Skeletal muscle tissue (tissue), 4 donors: ENCODE measurements around the gene RNF227. TPM values are rescaled to one million over a fixed set of nuclear protein-coding genes. Genes with fewer than 3 reads are reported as not detected.

Source experiments
- H3K27ac ChIP-seq: one replicate; pipeline ENCODE4 v1.7.0; 2013; ENCODE audit warnings: mild to moderate bottlenecking, low read depth, low read length, inconsistent platforms
- H3K27me3 ChIP-seq, 3 donors: one replicate each; pipeline ENCODE4 v1.7.0; 2013; ENCODE audit warnings: low read length in 3 of 3; ENCODE audit not compliant: control insufficient read depth in 3 of 3, insufficient read depth in 3 of 3
- H3K36me3 ChIP-seq, 3 donors: one replicate each; pipeline ENCODE4 v1.7.0; 2013; ENCODE audit warnings: low read length in 3 of 3; ENCODE audit not compliant: control insufficient read depth in 3 of 3, insufficient read depth in 3 of 3
- H3K4me1 ChIP-seq, 3 donors: one replicate each; pipeline ENCODE4 v1.7.0; 2013; ENCODE audit warnings: low read length in 3 of 3, mild to moderate bottlenecking in 3 of 3; ENCODE audit not compliant: control insufficient read depth in 3 of 3, insufficient read depth in 3 of 3
- H3K4me3 ChIP-seq, 3 donors: one replicate each; pipeline ENCODE4 v1.7.0; 2013; ENCODE audit warnings: low read length in 3 of 3
- H3K9ac ChIP-seq, 3 donors: one replicate each; pipeline ENCODE4 v1.7.0; 2013; ENCODE audit warnings: low read length in 3 of 3, mild to moderate bottlenecking in 3 of 3, moderate library complexity in 2 of 3, low read depth in 1 of 3
- H3K9me3 ChIP-seq, 3 donors: one replicate each; pipeline ENCODE4 v1.7.0; 2013; ENCODE audit warnings: low read length in 3 of 3; ENCODE audit not compliant: control insufficient read depth in 3 of 3
- total RNA-seq: library from RNA; depleted of rRNA; stranded (reverse); fragments of >200 nt; gene quantifications from one replicate; pipeline ENCODE4 v1.2.3, GENCODE V29; 2014
- donor health status: Osteomylitis.

The RNF227 gene
- total RNA-seq, 1 donor from 2014 or later = 2.6 TPM

- Histone ChIP-seq H3K4me3 (peak overlapping the region; percentile 98 to 100 (median 98)), H3K27me3 (no peaks in the 10 kb centered on the region), H3K27ac (peak overlapping the region; percentile 85)
Measured at GRCh38 chr17:7930841-7931631, 14.9 kb upstream of the RNF227 start.

GRCh38 chr17:7929158-7930023 is 13.3 kb upstream of the RNF227 start, which contains the start of gene KCNAB3:
TSS of gene KCNAB3 (minus strand) at chr17:7929856. CDS start at chr17:7929435, 421 bp downstream.
- Histone ChIP-seq H3K4me3 (peak within 1 kb of the TSS in 1 of 3 donors; percentile 22), H3K4me1 (peaks cover 20 to 28% (median 25%) of the 10 kb centered on the region in 3 donors), H3K9me3 (no peaks in the 10 kb centered on the region), H3K36me3 (peaks cover 0 to 8% (median 6%) of the 10 kb centered on the region in 3 donors), H3K9ac (peak within 1 kb of the TSS in 1 of 3 donors; percentile 3), H3K27me3 (no peaks in the 10 kb centered on the region), H3K27ac (no peak within 1 kb of the TSS)

More at GRCh38 chr17:7930841-7931631, 14.9 kb upstream of the RNF227 start:
- peak overlapping the region; percentile 82 to 94 (median 88) for H3K9ac ChIP-seq
- H3K9me3 ChIP-seq = no peaks in the 10 kb centered on the region
- H3K36me3 ChIP-seq = peaks cover under 1 to 14% (median 13%) of the 10 kb centered on the region in 3 donors
- peaks cover 20 to 28% (median 25%) of the 10 kb centered on the region in 3 donors for H3K4me1 ChIP-seq

GRCh38 chr17:7927596-7927995 is 11.5 kb upstream of the RNF227 start:
- H3K4me3 ChIP-seq = no peak overlapping the region
- H3K36me3 ChIP-seq = peaks cover 0 to 8% (median 2%) of the 10 kb centered on the region in 3 donors
- no peak overlapping the region for H3K27ac ChIP-seq
- H3K4me1 ChIP-seq = peaks cover 17 to 26% (median 23%) of the 10 kb centered on the region in 3 donors
- no peaks in the 10 kb centered on the region for H3K9me3 ChIP-seq
- no peak overlapping the region for H3K9ac ChIP-seq
- H3K27me3 ChIP-seq = no peaks in the 10 kb centered on the region

DNA sequence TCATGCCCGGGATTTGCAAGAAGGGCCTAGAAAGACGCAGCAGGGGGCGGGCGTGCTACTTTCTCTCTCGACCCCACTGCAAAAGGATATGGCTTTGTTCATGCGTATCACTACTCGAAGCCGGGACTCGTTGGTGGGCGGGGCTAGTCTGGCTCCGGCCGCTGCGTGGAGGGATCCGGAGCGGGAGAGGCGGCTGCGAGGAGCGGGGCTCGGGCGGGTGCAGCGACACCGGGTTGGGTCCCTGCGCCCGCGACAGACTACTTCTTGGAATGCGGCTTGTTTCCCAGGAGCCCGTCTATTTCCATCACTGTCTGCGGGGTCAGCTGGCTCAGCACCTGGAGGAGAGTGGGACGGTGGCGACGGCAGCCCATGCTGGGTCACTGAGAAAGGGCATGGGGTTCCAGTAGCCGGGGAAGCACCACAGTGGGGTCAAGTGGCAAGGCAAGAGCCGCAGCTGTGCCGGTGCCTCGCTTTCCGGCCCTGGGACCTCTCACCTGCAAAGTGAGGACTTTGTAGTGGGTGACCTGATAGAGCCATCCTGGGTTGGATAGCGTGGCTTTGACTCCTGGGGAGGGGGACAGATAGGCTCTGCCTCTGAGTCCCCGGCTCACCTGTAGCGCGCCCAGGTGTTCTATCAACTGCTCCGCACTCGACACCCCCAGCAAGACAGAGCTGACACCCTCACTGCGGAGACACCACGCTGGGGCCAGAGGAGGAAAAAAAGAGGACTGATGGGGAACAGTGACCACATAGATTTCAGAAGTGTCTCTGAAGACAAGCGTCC is 6.9 kb upstream of the RNF227 start:
- H3K4me1 ChIP-seq = peaks cover 11 to 13% (median 13%) of the 10 kb centered on the region in 3 donors
- no peaks in the 10 kb centered on the region for H3K9me3 ChIP-seq
- H3K27ac ChIP-seq = peak overlapping the region; percentile 14
- no peaks in the 10 kb centered on the region for H3K27me3 ChIP-seq
- H3K36me3 ChIP-seq = no peaks in the 10 kb centered on the region
- peak overlapping the region; percentile 68 to 76 (median 75) for H3K4me3 ChIP-seq
- peak overlapping the region; percentile 66 to 83 (median 75) for H3K9ac ChIP-seq

GRCh38 chr17:7922269-7922844 is 6.3 kb upstream of the RNF227 start:
- Histone ChIP-seq H3K9ac (peak overlapping the region; percentile 66 to 83 (median 75)), H3K9me3 (no peaks in the 10 kb centered on the region), H3K4me3 (peak overlapping the region; percentile 68 to 76 (median 75)), H3K4me1 (peaks cover 11 to 13% (median 13%) of the 10 kb centered on the region in 3 donors), H3K36me3 (no peaks in the 10 kb centered on the region), H3K27ac (peak overlapping the region; percentile 14), H3K27me3 (no peaks in the 10 kb centered on the region)

DNA sequence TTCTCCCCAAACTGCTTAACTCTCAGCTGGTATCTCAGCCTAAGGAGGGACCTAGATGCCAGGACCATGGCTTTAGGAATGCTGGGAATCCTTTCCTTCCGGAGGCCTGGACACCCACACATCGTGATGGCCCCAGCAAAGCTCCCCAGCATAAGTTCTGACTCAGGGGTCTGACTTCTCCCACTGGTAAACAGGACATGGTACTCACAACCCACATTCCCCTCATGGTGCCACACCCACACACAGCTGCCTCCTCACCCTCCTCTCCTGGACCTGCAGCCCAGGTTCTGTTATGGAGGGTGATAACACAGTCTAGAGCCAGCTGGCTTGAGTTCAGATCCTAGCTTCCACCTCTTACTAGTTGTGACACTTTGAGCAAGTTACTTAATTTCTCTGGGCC is 719 bp upstream of the RNF227 start:
- peaks cover 15 to 23% (median 21%) of the 10 kb centered on the region in 3 donors for H3K4me1 ChIP-seq
- peak overlapping the region in 2 of 3 donors; percentile 51 to 79 for H3K9ac ChIP-seq
- H3K27ac ChIP-seq = peak overlapping the region; percentile 74
- no peaks in the 10 kb centered on the region for H3K9me3 ChIP-seq
- H3K36me3 ChIP-seq = no peaks in the 10 kb centered on the region
- peak overlapping the region in 2 of 3 donors; percentile 56 to 88 for H3K4me3 ChIP-seq
- no peaks in the 10 kb centered on the region for H3K27me3 ChIP-seq

DNA sequence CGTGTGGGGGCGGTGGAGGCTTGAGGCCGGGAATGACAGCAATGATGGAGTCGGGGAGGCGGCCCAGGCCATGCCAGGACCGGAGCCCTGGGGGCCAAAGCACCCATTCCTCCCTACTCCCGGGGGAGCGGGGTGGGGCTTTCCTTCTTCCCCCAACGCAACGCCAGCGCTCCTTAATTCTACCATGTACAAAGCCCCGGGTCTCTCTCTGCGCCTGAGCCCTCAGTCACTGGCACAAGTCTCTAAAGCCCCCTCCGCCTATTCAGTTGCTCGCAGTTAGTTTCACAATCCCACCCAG is 245 bp upstream of the RNF227 start:
- Histone ChIP-seq H3K36me3 (peaks cover 0 to 2% (median 0%) of the 10 kb centered on the region in 3 donors), H3K27me3 (no peaks in the 10 kb centered on the region), H3K9me3 (no peaks in the 10 kb centered on the region), H3K4me1 (peaks cover 15 to 23% (median 21%) of the 10 kb centered on the region in 3 donors), H3K27ac (peak overlapping the region; percentile 74), H3K9ac (peak overlapping the region; percentile 51 to 79 (median 67)), H3K4me3 (peak overlapping the region; percentile 56 to 88 (median 88))

DNA sequence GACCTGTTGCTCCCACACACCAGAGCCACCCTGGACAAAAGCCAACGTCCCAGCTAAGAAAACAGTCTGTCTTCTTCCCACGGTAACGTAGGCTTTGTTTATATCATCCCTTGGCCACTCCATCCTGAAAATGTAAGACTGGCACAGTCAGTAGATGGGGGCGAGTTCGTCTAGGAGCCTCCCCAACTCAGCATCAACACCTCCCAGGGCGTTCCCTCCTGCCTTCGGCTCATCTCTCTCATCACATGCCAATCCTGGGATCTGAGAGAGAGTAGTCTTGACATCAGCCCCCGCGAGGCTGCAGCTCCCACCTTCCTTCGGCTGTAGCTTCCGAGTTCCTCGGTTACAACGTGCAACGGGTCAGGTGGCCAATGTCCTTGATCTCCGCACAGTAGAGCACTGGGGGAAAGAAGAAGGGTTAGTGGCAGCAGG is 894 bp downstream of the RNF227 start:
- H3K9me3 ChIP-seq = no peaks in the 10 kb centered on the region
- peak overlapping the region; percentile 51 to 80 (median 75) for H3K9ac ChIP-seq

More for the DNA sequence above, 894 bp downstream of the RNF227 start:
- H3K27ac ChIP-seq = peak overlapping the region; percentile 42
- peak overlapping the region; percentile 78 to 88 (median 88) for H3K4me3 ChIP-seq
- H3K36me3 ChIP-seq = peaks cover 0 to 7% (median 0%) of the 10 kb centered on the region in 3 donors
- no peaks in the 10 kb centered on the region for H3K27me3 ChIP-seq
- peaks cover 15 to 23% (median 21%) of the 10 kb centered on the region in 3 donors for H3K4me1 ChIP-seq
